Activated CD8-positive, alpha-beta memory T cell treated with anti-CD3 and anti-CD28 coated beads, Interleukin-2, amount 10 ng/mL, durations not matched to agents 7 days and 5 days (primary cell): ENCODE results near the gene IDS. TPM values are rescaled to one million over a fixed set of nuclear protein-coding genes. Genes with fewer than 3 reads are reported as not detected.
A peak's percentile ranks its signal among the peaks of the same experiment; 100 is the strongest.
"Not testable (repeated sequence)": the region's sequence is repeated elsewhere in the genome, so short reads cannot be mapped to it uniquely, and the experiment has no call there.

Experiments
- ATAC-seq: fragments of 150-1000 bp; cut with Tn5 transposase; one replicate; pipeline ENCODE4 v1.10.0; 2021; ENCODE audit warnings: moderate library complexity
- CTCF ChIA-PET: fragments of 350-600 bp; sonication (Branson Sonifier 250); formaldehyde crosslinking; loops from one replicate; lab custom pipeline; 2021; ENCODE audit warnings: antibody characterized with exemption; lab: Charles Lee
- DNase-seq: peaks from one replicate; pipeline ENCODE4 v3.0.0-alpha.2; 2020
- H3K27ac Mint-ChIP-seq: one replicate; pipeline ENCODE4 v1.8.0; 2021; ENCODE audit warnings: mild to moderate bottlenecking, mixed read lengths
- H3K27me3 Mint-ChIP-seq: one replicate; pipeline ENCODE4 v1.8.0; 2021; ENCODE audit warnings: mixed read lengths
- H3K36me3 Mint-ChIP-seq: one replicate; pipeline ENCODE4 v1.8.0; 2021; ENCODE audit warnings: mild to moderate bottlenecking, mixed read lengths
- H3K4me1 Mint-ChIP-seq: one replicate; pipeline ENCODE4 v1.8.0; 2021; ENCODE audit warnings: mixed read lengths
- H3K4me3 Mint-ChIP-seq: one replicate; pipeline ENCODE4 v1.8.0; 2021; ENCODE audit warnings: mild to moderate bottlenecking, moderate library complexity, mixed read lengths
- H3K9me3 Mint-ChIP-seq: one replicate; pipeline ENCODE4 v1.8.0; 2022; ENCODE audit warnings: low read depth, mixed read lengths
- total RNA-seq, 2 experiments: library from RNA; stranded (reverse); gene quantifications; one replicate each; pipeline ENCODE4 v1.2.3, GENCODE V29; 2021

The IDS gene
- total RNA-seq, result 100 to 1,000 TPM in 1 of 2 experiments, 10 to 100 TPM in 1; 99.6 to 106 TPM

DNA sequence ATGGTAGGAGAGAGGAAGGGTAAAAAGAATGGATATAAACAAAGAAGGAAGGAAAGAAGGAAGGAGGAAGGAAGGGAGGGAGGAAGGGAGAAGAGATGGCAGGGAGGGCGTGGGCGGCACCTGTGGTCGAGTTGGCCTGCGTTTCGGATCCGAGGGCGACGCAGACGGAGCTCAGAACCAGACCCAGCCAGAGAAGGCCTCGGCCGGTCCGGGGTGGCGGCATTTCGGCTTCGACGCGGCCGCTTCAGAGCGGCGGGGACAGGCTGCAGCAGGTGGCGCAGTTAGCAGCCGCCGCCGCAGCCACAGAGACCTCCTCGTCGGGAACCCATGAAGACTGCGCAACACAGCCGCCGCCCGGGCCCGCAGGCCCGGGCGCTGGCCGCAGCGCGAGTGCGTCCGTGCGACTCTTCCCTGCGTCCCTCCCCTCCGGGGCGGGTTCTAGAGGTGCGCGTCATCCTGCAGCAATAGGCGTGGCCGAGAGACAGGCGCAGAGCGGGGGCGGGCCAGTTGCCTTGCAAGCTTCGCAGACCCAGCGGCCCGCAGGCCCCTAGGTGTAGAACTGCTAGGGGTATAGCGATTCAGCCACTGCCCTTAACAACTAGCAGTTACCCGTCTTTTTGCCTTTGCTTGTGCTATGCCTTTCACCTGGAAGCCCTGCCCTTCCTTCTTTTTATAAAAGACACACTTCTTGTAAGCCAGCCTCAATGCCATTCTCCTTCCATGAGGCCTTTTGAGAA, at the start of gene IDS:
TSS of gene IDS (minus strand) at position 392 of the 737 bp plus-strand sequence. CDS start at position 223, 169 bp downstream.
- H3K4me1 Mint-ChIP-seq, result peaks cover 39% of the 10 kb centered on the region
- peaks cover 23% of the 10 kb centered on the region for H3K36me3 Mint-ChIP-seq
- ATAC-seq (peak; percentile 71), DNase-seq (peak; percentile 93)
- H3K27ac Mint-ChIP-seq, result peak within 1 kb of the TSS; percentile 99
- CTCF ChIA-PET, result interaction anchor here (1.2 to 3.1 kb wide), 5 partner anchors 8 to 36 kb away, joined by 3 to 11 read pairs (median 4); partner anchors contain the start of gene EOLA1
- H3K9me3 Mint-ChIP-seq, result no peaks in the 10 kb centered on the region
- peak within 1 kb of the TSS; percentile 100 for H3K4me3 Mint-ChIP-seq
- H3K27me3 Mint-ChIP-seq, result no peaks in the 10 kb centered on the region

GRCh38 chrX:149551939-149552248, 46.8 kb upstream of the IDS start:
- H3K27ac Mint-ChIP-seq, DNase-seq, H3K36me3 Mint-ChIP-seq, H3K4me1 Mint-ChIP-seq, H3K9me3 Mint-ChIP-seq, CTCF ChIA-PET, H3K4me3 Mint-ChIP-seq, H3K27me3 Mint-ChIP-seq: not testable (repeated sequence)
- ATAC-seq, result peak; percentile 9

DNA sequence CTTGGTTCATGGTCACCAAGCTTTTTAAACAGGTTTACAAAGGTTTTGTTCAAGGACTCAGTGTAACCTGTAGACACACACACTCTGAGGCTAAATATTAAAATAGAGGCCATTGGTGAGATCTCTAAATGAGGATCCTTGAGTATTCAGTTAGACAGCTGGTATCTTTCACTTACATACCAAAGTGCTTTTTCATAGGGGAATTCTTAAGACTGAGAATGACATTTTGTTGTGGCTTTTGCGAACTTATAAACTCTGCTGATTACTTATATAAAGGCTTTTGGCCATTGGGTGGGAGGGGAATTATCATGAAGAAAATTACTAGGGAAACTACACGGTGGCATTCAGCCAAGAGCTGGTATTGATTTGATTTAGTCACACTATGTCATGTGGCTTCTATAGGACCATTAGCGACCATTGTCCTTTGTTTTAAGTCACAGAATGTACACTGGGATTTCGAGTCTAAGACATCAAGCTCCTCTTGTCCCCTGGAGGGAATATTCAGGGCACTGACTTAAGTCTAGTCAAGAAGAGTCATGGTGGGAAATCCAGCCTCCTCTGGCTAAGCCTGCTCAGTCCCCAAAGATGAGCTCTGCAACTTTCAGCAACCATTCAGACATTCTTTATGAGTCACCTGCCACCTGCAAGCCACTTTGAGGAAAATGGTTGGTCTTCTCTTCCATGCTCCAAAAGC, 46.3 kb upstream of the IDS start:
- ATAC-seq, result peak; percentile 4
- not testable (repeated sequence) for H3K4me3 Mint-ChIP-seq

DNA sequence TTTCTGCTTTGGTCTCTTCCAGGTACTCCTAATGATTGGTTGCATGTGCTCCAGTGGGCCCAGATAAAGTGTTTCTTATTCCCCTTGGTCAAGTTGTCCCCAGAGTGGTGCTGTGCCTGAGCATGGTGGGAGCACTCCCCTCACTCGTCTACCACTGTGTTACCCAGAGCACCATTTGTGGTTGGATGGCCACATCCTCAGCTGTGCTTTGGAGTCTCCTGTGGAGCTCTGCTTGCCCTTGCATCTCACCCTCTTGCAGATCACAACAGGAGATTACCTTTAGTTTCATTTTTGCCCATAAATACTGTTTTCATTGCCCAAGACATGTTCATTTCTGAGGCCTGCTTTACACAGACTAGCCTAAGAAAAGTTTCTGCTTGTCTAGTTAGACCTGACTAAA, 45.3 kb upstream of the IDS start:
- H3K4me1 Mint-ChIP-seq, CTCF ChIA-PET, H3K36me3 Mint-ChIP-seq, H3K27me3 Mint-ChIP-seq, H3K4me3 Mint-ChIP-seq, H3K9me3 Mint-ChIP-seq: not testable (repeated sequence)
- H3K27ac Mint-ChIP-seq, result peak overlapping the region; percentile 74
- peak; percentile 82 for ATAC-seq
- DNase-seq, result peak; percentile 81

More for the DNA sequence above, 46.3 kb upstream of the IDS start:
- H3K4me1 Mint-ChIP-seq, H3K36me3 Mint-ChIP-seq, CTCF ChIA-PET, H3K27me3 Mint-ChIP-seq, DNase-seq, H3K9me3 Mint-ChIP-seq, H3K27ac Mint-ChIP-seq: not testable (repeated sequence)

DNA sequence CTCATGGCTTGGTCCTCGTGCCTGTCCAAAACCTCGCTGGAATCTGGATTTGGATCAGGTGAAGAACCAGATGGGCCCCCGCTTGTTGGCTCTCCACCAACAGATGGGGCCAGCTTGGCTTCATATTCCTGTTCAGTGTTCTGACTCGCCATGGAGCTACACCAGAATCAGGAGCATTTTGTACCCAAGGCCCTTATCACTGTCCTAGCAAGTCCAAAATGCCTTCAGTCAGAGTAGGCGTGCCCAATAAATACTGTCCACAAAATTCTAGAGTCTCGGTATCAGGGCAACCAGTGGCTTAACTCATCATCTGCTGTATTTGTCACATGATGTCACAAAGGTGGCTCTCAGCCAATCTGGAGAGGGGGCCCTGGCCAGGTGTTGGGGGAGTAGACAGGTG, 44.6 kb upstream of the IDS start, which contains the start of gene HSFX3:
TSS of gene HSFX3 (minus strand) at position 224 of the 400 bp plus-strand sequence. CDS start at position 152, 72 bp downstream.
- ATAC-seq, H3K36me3 Mint-ChIP-seq, H3K4me1 Mint-ChIP-seq, H3K4me3 Mint-ChIP-seq, H3K9me3 Mint-ChIP-seq, DNase-seq, CTCF ChIA-PET, H3K27me3 Mint-ChIP-seq: not testable (repeated sequence)
- peak within 1 kb of the TSS; percentile 74 for H3K27ac Mint-ChIP-seq

GRCh38 chrX:149547782-149548181, 42.7 kb upstream of the IDS start:
- CTCF ChIA-PET, DNase-seq, H3K4me3 Mint-ChIP-seq, H3K4me1 Mint-ChIP-seq, ATAC-seq, H3K27ac Mint-ChIP-seq, H3K9me3 Mint-ChIP-seq, H3K36me3 Mint-ChIP-seq, H3K27me3 Mint-ChIP-seq: not testable (repeated sequence)

- H3K27ac Mint-ChIP-seq, H3K27me3 Mint-ChIP-seq: not testable (repeated sequence)
These were observed 41.9 kb upstream of the IDS start for GRCh38 chrX:149546962-149547361.

GRCh38 chrX:149545545-149546543, 40.7 kb upstream of the IDS start:
- H3K4me3 Mint-ChIP-seq, ATAC-seq, CTCF ChIA-PET, H3K36me3 Mint-ChIP-seq, H3K27ac Mint-ChIP-seq, H3K27me3 Mint-ChIP-seq, DNase-seq, H3K9me3 Mint-ChIP-seq: not testable (repeated sequence)
- H3K4me1 Mint-ChIP-seq, result peaks cover 14% of the 10 kb centered on the region

More at GRCh38 chrX:149546962-149547361, 41.9 kb upstream of the IDS start:
- H3K36me3 Mint-ChIP-seq, ATAC-seq, H3K9me3 Mint-ChIP-seq, H3K4me3 Mint-ChIP-seq, DNase-seq, CTCF ChIA-PET: not testable (repeated sequence)
- H3K4me1 Mint-ChIP-seq, result peaks cover 10% of the 10 kb centered on the region

DNA sequence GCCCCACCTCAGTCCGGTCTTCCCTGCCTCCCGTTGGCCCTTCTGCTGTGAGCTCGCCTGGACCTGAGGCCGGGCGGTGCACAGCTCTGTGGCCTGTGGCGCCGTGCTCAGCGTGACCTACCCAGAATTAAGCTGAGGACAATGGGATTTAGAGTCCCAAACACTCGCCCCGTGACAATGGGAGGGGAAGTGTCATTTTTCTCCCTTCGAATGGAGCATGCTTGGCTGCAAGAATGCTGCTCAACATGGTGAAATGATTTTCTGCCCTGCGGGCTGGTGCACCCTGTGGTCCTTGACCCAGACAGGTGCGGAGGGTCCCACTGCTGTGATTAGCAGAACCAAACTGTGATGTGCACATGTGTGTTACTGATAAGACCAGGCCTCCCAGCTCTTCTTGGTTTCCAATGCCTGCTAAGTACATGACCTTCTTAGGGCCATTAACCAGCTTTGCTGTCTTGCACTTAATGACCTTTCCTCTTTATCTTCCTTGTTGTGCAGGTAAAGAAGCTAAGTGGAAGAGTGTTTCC, 36.5 kb upstream of the IDS start:
- Mint-ChIP-seq H3K27me3 (no peaks in the 10 kb centered on the region), H3K36me3 (peaks cover 7% of the 10 kb centered on the region), H3K9me3 (no peaks in the 10 kb centered on the region), H3K4me3 (peak overlapping the region; percentile 82), H3K27ac (peak overlapping the region; percentile 100), H3K4me1 (peaks cover 19% of the 10 kb centered on the region)
- DNase-seq (no peak), ATAC-seq (no peak)
- CTCF ChIA-PET, result interaction anchor here (3.1 to 3.4 kb wide), 3 partner anchors 14 to 37 kb away, joined by 11 to 20 read pairs (median 15); partner anchors contain the start of gene IDS

GRCh38 chrX:149540621-149541520, 35.8 kb upstream of the IDS start, which contains the start of gene EOLA1:
TSS of gene EOLA1 (plus strand) at chrX:149541012. CDS start at chrX:149545631, 4,619 bp downstream.
- CTCF ChIA-PET, result interaction anchor here (0.9 to 3.4 kb wide), 6 partner anchors 13 to 399 kb away, joined by 3 to 20 read pairs (median 10); partner anchors contain the start of genes EOLA2 and IDS
- Mint-ChIP-seq H3K4me1 (peaks cover 18% of the 10 kb centered on the region), H3K27ac (peak within 1 kb of the TSS; percentile 100), H3K9me3 (no peaks in the 10 kb centered on the region), H3K36me3 (peaks cover 7% of the 10 kb centered on the region), H3K27me3 (no peaks in the 10 kb centered on the region), H3K4me3 (peak within 1 kb of the TSS; percentile 84)
- peak; percentile 95 for DNase-seq
- ATAC-seq, result peak; percentile 73

GRCh38 chrX:149540131-149540620, 35.1 kb upstream of the IDS start:
- H3K27ac Mint-ChIP-seq, result peak overlapping the region; percentile 100
- H3K4me3 Mint-ChIP-seq, result peak overlapping the region; percentile 84
- CTCF ChIA-PET, result interaction anchor here (0.9 to 3.4 kb wide), 6 partner anchors 12 to 399 kb away, joined by 3 to 20 read pairs (median 10); partner anchors contain the start of genes EOLA2 and IDS
- peaks cover 7% of the 10 kb centered on the region for H3K36me3 Mint-ChIP-seq
- ATAC-seq, result peak; percentile 41
- H3K27me3 Mint-ChIP-seq, result no peaks in the 10 kb centered on the region
- H3K4me1 Mint-ChIP-seq, result peaks cover 17% of the 10 kb centered on the region
- DNase-seq, result peak; percentile 93
- H3K9me3 Mint-ChIP-seq, result no peaks in the 10 kb centered on the region
